A673 (cell line): Measurements from ENCODE around the gene MAMDC4. TPM values are rescaled to one million over a fixed set of nuclear protein-coding genes. Genes with fewer than 3 reads are reported as not detected.

ENCODE experiments used
- BruUV-seq: library from RNA; stranded (reverse); fragments of 400-500 nt; replicated peaks from 2 replicates; lab custom pipeline; 2021; lab: Mats Ljungman, UMichigan
- CTCF ChIA-PET: fragments of 300-600 bp; sonication (Branson Sonifier 250); formaldehyde crosslinking; loops from one replicate; lab custom pipeline; 2022; ENCODE audit warnings: antibody characterized with exemption; lab: Charles Lee
- POLR2A ChIA-PET: fragments of 300-600 bp; sonication (Branson Sonifier 250); formaldehyde crosslinking; loops from one replicate; lab custom pipeline; 2022; ENCODE audit warnings: antibody characterized with exemption; ENCODE audit not compliant: low non-redundant PET; lab: Charles Lee
- DNase-seq: peaks from one replicate; pipeline ENCODE4 v3.0.0-alpha.2; 2015; ENCODE audit warnings: low spot score
- H3K27ac ChIP-seq: fragments of 200-600 bp; sonication (generic); 2 replicates; pipeline ENCODE4 v1.5.1; 2016; ENCODE audit warnings: mixed run types, low read depth, mild to moderate bottlenecking, mixed read lengths, antibody characterized with exemption, low read length; ENCODE audit not compliant: poor library complexity, severe bottlenecking
- H3K27me3 ChIP-seq: fragments of 200-600 bp; sonication (generic); replicated peaks from 2 replicates; pipeline ENCODE4 v1.6.1; 2017; ENCODE audit warnings: mixed run types, low read depth, mild to moderate bottlenecking, mixed read lengths, antibody characterized with exemption, low read length; ENCODE audit not compliant: insufficient read depth, poor library complexity
- H3K36me3 ChIP-seq: fragments of 200-600 bp; sonication (generic); 2 replicates; pipeline ENCODE4 v1.6.1; 2016; ENCODE audit warnings: mixed run types, mild to moderate bottlenecking, mixed read lengths, antibody characterized with exemption, low read length; ENCODE audit not compliant: insufficient read depth, poor library complexity, severe bottlenecking
- H3K4me1 ChIP-seq: fragments of 200-600 bp; sonication (generic); 2 replicates; pipeline ENCODE4 v1.6.1; 2017; ENCODE audit warnings: mixed run types, mild to moderate bottlenecking, mixed read lengths, antibody characterized with exemption, low read length; ENCODE audit not compliant: insufficient read depth, poor library complexity, severe bottlenecking
- H3K4me3 ChIP-seq: fragments of 200-600 bp; sonication (generic); 2 replicates; pipeline ENCODE4 v1.5.1; 2016; ENCODE audit warnings: low read depth, mixed run types, mild to moderate bottlenecking, mixed read lengths, low read length; ENCODE audit not compliant: poor library complexity, severe bottlenecking
- H3K9me3 ChIP-seq: fragments of 200-600 bp; sonication (generic); 2 replicates; pipeline ENCODE4 v1.6.1; 2016; ENCODE audit warnings: mixed run types, low read depth, mild to moderate bottlenecking, mixed read lengths, antibody characterized with exemption, low read length; ENCODE audit not compliant: poor library complexity, severe bottlenecking
- EZH2 ChIP-seq: fragments of 200-600 bp; sonication (generic); IDR thresholded peaks from 2 replicates; pipeline ENCODE4 v1.6.1; 2017; ENCODE audit warnings: borderline replicate concordance, low read depth, mild to moderate bottlenecking, mixed read lengths, antibody characterized with exemption, low read length; ENCODE audit not compliant: poor library complexity, severe bottlenecking
- intact Hi-C: fragments of 100-400 bp; cut with micrococcal nuclease; formaldehyde crosslinking; loops from one replicate; pipeline ENCODE4 v1.10.0; 2022; ENCODE audit not compliant: unreplicated experiment
- total RNA-seq: library from RNA; stranded (reverse); gene quantifications from 2 replicates; pipeline ENCODE4 v1.2.3, GENCODE V29; 2021
- TF ChIP-seq, protein P1 (sequence below): fragments of 300-800, 200-600 bp; sonication (generic); conservative IDR thresholded peaks from 2 replicates; pipeline ENCODE4 v1.5.1; 2017; ENCODE audit warnings: low read depth, mild to moderate bottlenecking, antibody characterized with exemption, low read length, moderate library complexity, mixed read lengths

MAMDC4 gene
- total RNA-seq, 1 experiment from 2014 or later: 7.9 TPM

DNA sequence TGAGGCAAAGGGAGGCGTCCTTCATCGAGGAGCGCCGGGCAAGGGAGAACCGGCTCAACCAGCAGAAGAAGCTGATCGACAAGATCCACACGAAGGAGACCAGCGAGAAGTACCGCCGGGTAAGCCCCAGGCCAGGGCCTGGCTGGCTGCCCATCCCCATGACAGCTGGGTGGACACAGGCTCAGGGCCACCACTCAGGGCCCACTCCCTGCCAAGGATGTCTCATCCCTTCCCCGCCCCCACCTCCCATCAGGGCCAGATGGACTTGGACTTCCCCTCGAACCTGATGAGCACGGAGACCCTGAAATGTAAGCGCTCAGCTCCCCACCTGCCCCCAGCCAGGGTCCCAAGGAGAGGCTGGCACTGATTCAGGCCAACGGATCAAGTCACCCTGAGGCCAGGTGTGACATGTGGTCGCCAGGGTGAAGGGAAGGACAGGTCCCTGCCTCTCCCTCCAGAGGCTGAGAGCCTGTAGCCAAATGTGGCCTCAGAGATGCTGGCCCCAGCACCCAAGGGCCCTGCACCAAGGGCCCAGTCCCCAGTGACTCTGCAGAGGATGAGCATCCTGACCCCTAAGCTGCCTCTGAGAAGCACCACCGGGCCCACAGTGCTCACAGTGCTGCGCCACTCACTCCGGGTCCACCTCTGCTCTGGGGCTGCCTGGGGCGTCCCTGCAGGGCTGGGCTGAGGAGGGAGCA is 47.5 kb upstream of the MAMDC4 start:
- peaks cover 2% of the 10 kb centered on the region for H3K36me3 ChIP-seq
- POLR2A ChIA-PET: no interaction called here
- H3K4me1 ChIP-seq: peaks cover 28% of the 10 kb centered on the region
- CTCF ChIA-PET: no interaction called here
- H3K4me3 ChIP-seq: no peak overlapping the region
- intact Hi-C loops: loop anchor here (5.0 kb wide), 1 partner anchor 38 kb away; the partner anchor contains the start of gene AJM1
- TF ChIP-seq, protein P1, sequence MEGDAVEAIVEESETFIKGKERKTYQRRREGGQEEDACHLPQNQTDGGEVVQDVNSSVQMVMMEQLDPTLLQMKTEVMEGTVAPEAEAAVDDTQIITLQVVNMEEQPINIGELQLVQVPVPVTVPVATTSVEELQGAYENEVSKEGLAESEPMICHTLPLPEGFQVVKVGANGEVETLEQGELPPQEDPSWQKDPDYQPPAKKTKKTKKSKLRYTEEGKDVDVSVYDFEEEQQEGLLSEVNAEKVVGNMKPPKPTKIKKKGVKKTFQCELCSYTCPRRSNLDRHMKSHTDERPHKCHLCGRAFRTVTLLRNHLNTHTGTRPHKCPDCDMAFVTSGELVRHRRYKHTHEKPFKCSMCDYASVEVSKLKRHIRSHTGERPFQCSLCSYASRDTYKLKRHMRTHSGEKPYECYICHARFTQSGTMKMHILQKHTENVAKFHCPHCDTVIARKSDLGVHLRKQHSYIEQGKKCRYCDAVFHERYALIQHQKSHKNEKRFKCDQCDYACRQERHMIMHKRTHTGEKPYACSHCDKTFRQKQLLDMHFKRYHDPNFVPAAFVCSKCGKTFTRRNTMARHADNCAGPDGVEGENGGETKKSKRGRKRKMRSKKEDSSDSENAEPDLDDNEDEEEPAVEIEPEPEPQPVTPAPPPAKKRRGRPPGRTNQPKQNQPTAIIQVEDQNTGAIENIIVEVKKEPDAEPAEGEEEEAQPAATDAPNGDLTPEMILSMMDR: no peak
- TF ChIP-seq EZH2: no peak
- DNase-seq: no peak
- H3K9me3 ChIP-seq: no peaks in the 10 kb centered on the region
- BruUV-seq: no TSS peak
- no peaks in the 10 kb centered on the region for H3K27me3 ChIP-seq
- H3K27ac ChIP-seq: no peak overlapping the region

DNA sequence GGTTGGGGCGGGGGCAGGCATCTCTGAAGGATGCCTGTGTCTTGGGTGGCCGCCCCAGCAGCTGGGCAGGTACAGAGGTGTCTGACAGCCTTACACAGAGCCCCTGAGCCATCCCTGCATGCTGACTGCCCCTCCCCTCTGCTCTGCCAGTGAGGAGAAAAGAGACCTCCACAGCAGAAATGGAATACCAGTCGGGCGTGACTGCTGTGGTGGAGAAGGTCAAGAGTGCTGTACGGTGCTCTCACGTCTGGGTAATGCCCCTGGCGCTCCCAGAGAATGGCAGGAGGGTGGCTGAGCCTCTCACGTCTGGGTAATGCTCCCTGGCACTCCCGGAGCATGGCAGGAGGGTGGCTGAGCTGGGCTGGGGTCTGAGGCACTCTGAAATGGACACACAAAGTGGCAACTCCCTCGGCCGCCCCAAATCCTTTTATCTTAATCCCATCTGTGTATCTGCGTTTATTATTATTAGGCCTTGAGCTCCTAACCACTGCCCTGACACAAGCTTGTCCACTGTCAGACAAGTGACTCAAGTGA is 46.9 kb upstream of the MAMDC4 start:
- ChIA-PET CTCF (no interaction called here), POLR2A (no interaction called here)
- no peak overlapping the region for H3K4me3 ChIP-seq
- intact Hi-C loops: no loop called here
- H3K27ac ChIP-seq: no peak overlapping the region
- BruUV-seq: no TSS peak
- H3K9me3 ChIP-seq: no peaks in the 10 kb centered on the region
- H3K4me1 ChIP-seq: peaks cover 31% of the 10 kb centered on the region
- H3K27me3 ChIP-seq: no peaks in the 10 kb centered on the region
- H3K36me3 ChIP-seq: peaks cover 7% of the 10 kb centered on the region
- DNase-seq: no peak
- TF ChIP-seq, protein P1: no peak
- no peak for TF ChIP-seq EZH2

DNA sequence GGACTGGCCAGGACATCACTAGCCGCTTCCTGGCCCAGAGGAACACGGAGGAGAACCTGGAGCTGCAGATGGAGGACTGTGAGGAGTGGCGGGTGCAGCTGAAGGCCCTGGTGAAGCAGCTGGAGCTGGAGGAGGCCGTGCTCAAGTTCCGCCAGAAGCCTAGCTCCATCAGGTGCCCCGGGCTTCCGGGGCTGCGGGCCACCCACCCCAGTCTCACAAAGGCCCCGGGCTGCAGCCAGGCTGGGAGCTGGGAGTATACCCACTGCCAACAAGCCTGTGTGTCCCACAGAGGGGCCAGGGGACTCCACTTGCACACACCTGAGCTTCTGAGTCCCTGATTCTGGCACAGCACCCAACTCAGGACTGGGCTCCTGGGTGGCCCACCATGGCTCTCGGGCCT is 46.1 kb upstream of the MAMDC4 start:
- H3K4me1 ChIP-seq: peaks cover 29% of the 10 kb centered on the region
- H3K4me3 ChIP-seq: no peak overlapping the region
- no TSS peak for BruUV-seq
- H3K27me3 ChIP-seq: no peaks in the 10 kb centered on the region
- intact Hi-C loops: no loop called here
- H3K9me3 ChIP-seq: no peaks in the 10 kb centered on the region
- no peak for DNase-seq
- ChIA-PET POLR2A (no interaction called here), CTCF (no interaction called here)
- no peak overlapping the region for H3K27ac ChIP-seq
- no peak for TF ChIP-seq EZH2
- TF ChIP-seq, protein P1: no peak
- H3K36me3 ChIP-seq: peaks cover 10% of the 10 kb centered on the region
